ENCODE data around the gene C1QTNF4. TPM values are rescaled to one million over a fixed set of nuclear protein-coding genes. Genes with fewer than 3 reads are reported as not detected.

C1QTNF4 gene
- total and polyA plus RNA-seq, 2 of the 13 experiments (the other 11 are each of a cell fraction or from before 2014, with no cell fraction given) = not detected

GRCh38 chr11:47587723-47588326 is 6.4 kb downstream of the C1QTNF4 start:
- ChIA-PET POLR2A (interaction anchor here (0.7 to 1.6 kb wide), 6 partner anchors 8 to 136 kb away, joined by 3 to 10 read pairs (median 4); partner anchors contain the start of genes KBTBD4 and NDUFS3), CTCF (ENCODE audit: low intra/inter-chr PET ratio, low total read pairs) (no interaction called here)
- FAIRE-seq (no peak), DNase-seq (ENCODE audit: low spot score) (no peak), ATAC-seq (peak; percentile 64)
- no TSS peak for BruUV-seq (replicated peaks)
- Histone ChIP-seq H3K9me3 (ENCODE audit: low read length) (no peaks in the 10 kb centered on the region), H3K9ac (ENCODE audit: insufficient read depth, low read depth, low read length) (peak overlapping the region; percentile 58), H3K79me2 (ENCODE audit: insufficient read depth, low read length) (no peaks in the 10 kb centered on the region), H3K4me2 (ENCODE audit: low read depth, low read length) (peak overlapping the region; percentile 91), H2AFZ (ENCODE audit: low read length) (peak overlapping the region; percentile 39), H3K4me3 (replicated peaks in 1 of 3; ENCODE audit: insufficient read depth in 1 of 3, low read depth in 2 of 3, low read length in 3 of 3) (peak overlapping the region; percentile 49 to 70 (median 53); a peak in 5 of 6 replicates), H3K4me1 (ENCODE audit: insufficient read depth, low read length) (peaks cover 51% of the 10 kb centered on the region), H4K20me1 (ENCODE audit: insufficient read depth, low read length) (no peaks in the 10 kb centered on the region), H3K27ac (ENCODE audit: extremely low read length, insufficient read depth, low read length) (no peak overlapping the region), H3K27me3 (ENCODE audit: control insufficient read depth in 1 of 2, insufficient read depth in 2 of 2, low read length in 2 of 2) (peaks cover 0 to 3% of the 10 kb centered on the region in 2 experiments; a peak in 3 of 5 replicates), H3K36me3 (replicated peaks in 1 of 2; ENCODE audit: control insufficient read depth in 1 of 2, insufficient read depth in 2 of 2, low read length in 2 of 2) (peaks cover 5 to 17% of the 10 kb centered on the region in 2 experiments; a peak in 4 of 5 replicates)
- in situ Hi-C loops (cut with HindIII; ENCODE audit: extremely low pct_ligation_motif_present, low pct_unique_long_range_greater_than_20kb) = no loop called here
- WGBS (ENCODE audit: low lambda C conversion rate) = no CpG with 5 or more reads among the region's 14 CpGs
- intact Hi-C loops (cut with micrococcal nuclease; ENCODE audit: unreplicated experiment) = loop anchor here (5.0 kb wide), 1 partner anchor 521 kb away; no protein-coding TSS in a partner anchor
- peak; percentile 49; the same call in 1 of the 2 replicates for TF ChIP-seq ZIK1 (CRISPR knock-in tag; IDR thresholded peaks at IDR 0.05; ENCODE audit: borderline replicate concordance, low read depth)
- TF ChIP-seq ZNF256 (CRISPR knock-in tag; conservative IDR thresholded peaks at IDR 0.05) = no peak
- 0 out of 2 replicates have a peak, but pooled peaks have one; percentile 30 for TF ChIP-seq HOXD1 (CRISPR knock-in tag; IDR thresholded peaks at IDR 0.05)
- TF ChIP-seq ZNF264 (CRISPR knock-in tag; IDR thresholded peaks at IDR 0.05) = 0 out of 2 replicates have a peak, but pooled peaks have one; percentile 46
- TF ChIP-seq ARNTL (CRISPR knock-in tag; IDR thresholded peaks at IDR 0.05) = 0 out of 2 replicates have a peak, but pooled peaks have one; percentile 58
- 0 out of 2 replicates have a peak, but pooled peaks have one; percentile 19 for TF ChIP-seq ZNF280B (CRISPR knock-in tag; IDR thresholded peaks at IDR 0.05; ENCODE audit: borderline replicate concordance)
- TF ChIP-seq ZSCAN12 (CRISPR knock-in tag; IDR thresholded peaks at IDR 0.05) = no peak
- peak; percentile 39; the same call in 1 of the 2 replicates for TF ChIP-seq THAP11 (CRISPR knock-in tag; IDR thresholded peaks at IDR 0.05)
- no peak for TF ChIP-seq HNRNPL (IDR thresholded peaks at IDR 0.05; ENCODE audit: low read depth, low read length)
- TF ChIP-seq ZNF644 (CRISPR knock-in tag; IDR thresholded peaks at IDR 0.05; ENCODE audit: low read depth) = no peak
- TF ChIP-seq CHCHD3 (CRISPR knock-in tag; IDR thresholded peaks at IDR 0.05) = 0 out of 2 replicates have a peak, but pooled peaks have one; percentile 36
- TF ChIP-seq NFYB (CRISPR knock-in tag; IDR thresholded peaks at IDR 0.05) = no peak
- 0 out of 2 replicates have a peak, but pooled peaks have one; percentile 40 for TF ChIP-seq ZNF713 (CRISPR knock-in tag; IDR thresholded peaks at IDR 0.05)
- no peak for TF ChIP-seq ZNF253 (CRISPR knock-in tag; IDR thresholded peaks at IDR 0.05; ENCODE audit: borderline replicate concordance)
- TF ChIP-seq TARDBP (CRISPR knock-in tag; IDR thresholded peaks at IDR 0.05) = peak; percentile 64; the same call in 1 of the 2 replicates
- TF ChIP-seq BCL3 (CRISPR knock-in tag; IDR thresholded peaks at IDR 0.05) = no peak
- TF ChIP-seq AFF4 (CRISPR knock-in tag; IDR thresholded peaks at IDR 0.05) = no peak
- TF ChIP-seq CREM (IDR thresholded peaks at IDR 0.05) = no peak; the same call in 1 of the 2 replicates
- no peak for TF ChIP-seq CREM (CRISPR knock-in tag; IDR thresholded peaks at IDR 0.05)
